GM19239 (cell line): ENCODE measurements around the gene HS3ST5.
"Not testable (repeated sequence)": the region's sequence is repeated elsewhere in the genome, so short reads cannot be mapped to it uniquely, and the experiment has no call there.

Experiments used
- DNase-seq: peaks from one replicate; pipeline ENCODE4 v3.0.0; 2011; ENCODE audit warnings: low spot score; ENCODE audit not compliant: insufficient read length
- FAIRE-seq: peaks from 2 replicates; lab custom pipeline; 2011; peaks lifted over from hg19 to GRCh38; lab: Jason Lieb, UNC

HS3ST5 gene

DNA sequence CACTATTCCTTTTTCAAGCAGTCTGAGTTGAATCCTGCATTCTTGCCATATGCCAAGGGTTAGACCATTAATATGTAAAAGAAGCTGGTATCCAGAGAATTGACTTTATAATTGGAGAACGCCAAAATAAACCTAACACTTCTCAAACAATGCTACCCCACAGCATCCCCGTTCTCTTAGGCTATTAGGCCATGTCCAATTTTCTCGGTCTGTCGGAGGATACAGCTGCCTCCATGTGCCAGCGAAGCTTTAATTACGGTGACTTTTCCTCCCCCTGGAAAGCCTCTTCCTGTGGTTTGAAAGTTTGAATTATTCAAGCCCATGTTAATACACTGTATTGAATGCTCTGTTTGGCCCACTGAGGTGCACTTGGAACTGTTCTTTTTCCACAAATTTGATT is 60.5 kb downstream of the HS3ST5 start:
- FAIRE-seq (no peak), DNase-seq (no peak)

DNA sequence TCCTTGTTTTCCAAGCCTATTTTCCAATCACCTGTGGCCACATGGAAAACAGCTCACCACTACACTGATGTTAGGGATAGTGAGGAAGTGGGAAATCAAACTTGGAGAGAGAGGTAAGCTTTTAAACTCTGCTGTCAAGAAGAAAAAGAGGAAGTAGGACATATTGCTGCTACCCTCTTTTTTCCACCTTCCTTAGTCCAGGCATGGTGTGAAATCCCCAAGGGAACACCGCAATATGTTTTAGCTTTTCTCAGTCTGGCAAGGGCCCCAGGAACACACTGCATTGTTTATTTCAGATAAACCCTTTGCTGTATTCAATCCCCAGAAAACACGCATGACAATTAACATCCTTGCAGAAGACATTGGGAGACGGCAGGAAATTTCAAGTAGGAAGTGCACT is 61.3 kb downstream of the HS3ST5 start:
- DNase-seq, result no peak
- no peak for FAIRE-seq

DNA sequence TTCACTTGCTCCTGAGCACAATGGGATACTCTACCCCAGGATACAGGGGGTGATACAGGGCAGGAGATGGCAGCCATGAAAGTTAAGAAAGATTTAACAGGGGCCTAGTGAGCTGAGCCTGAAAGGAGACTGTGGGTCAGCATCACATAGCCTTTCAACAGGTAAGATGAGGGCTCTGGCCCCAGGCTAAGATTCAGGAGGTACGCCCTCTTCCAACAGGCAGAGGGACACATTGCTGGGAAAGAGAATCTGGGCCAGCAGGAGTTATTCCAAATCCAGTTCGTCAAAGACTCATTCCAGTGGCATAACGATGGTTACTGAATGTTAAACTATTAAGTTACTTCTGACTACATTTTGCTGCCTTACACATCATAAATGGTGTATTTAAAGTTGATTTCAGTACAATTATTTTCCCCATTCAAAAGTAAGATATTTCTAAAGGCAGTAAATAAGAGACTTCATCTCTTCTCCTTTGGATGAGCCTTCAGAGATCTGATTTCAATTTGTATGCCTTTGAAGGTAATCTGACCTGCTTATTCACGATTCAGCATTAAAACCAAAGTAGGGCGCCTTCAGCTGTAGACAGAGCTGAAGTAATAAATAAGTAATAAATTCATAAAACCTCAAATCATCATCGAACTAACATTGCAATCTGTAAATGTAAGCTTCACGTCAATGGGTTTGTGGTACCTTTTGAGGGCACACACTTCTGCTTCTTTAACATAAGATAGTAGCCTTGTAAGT is 62.4 kb downstream of the HS3ST5 start:
- FAIRE-seq (no peak), DNase-seq (no peak)

GRCh38 chr6:114277220-114277619 is 65.6 kb downstream of the HS3ST5 start:
- FAIRE-seq, result no peak

GRCh38 chr6:114276783-114277182 is 66.0 kb downstream of the HS3ST5 start:
- no peak for FAIRE-seq
- no peak for DNase-seq

More at GRCh38 chr6:114277220-114277619, 65.6 kb downstream of the HS3ST5 start:
- no peak for DNase-seq

GRCh38 chr6:114274836-114275235 is 68.0 kb downstream of the HS3ST5 start:
- no peak for FAIRE-seq
- no peak for DNase-seq

DNA sequence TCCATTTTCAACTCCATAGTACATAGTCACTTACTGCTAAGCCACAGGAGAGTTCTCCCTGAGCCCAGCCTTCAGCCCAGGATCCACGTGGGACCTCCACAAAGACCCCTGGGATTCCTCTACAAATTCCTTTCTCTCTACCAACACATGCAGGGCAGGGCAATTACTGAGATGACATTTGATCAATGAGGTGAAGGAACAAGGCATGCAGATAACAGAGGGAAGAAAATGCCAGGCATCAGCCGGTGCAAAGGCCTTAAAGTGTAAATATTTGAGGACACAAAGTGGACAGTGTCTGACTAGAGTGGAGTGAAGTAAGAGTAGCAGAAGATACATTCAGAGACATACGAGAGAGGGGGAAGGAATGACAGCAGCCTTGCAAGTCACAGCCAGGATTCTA is 70.2 kb downstream of the HS3ST5 start:
- FAIRE-seq, result no peak

GRCh38 chr6:114271405-114271804 is 71.4 kb downstream of the HS3ST5 start:
- no peak for FAIRE-seq

More for the DNA sequence above, 70.2 kb downstream of the HS3ST5 start:
- DNase-seq, result no peak

GRCh38 chr6:114267897-114268296 is 74.9 kb downstream of the HS3ST5 start:
- no peak for FAIRE-seq
- no peak for DNase-seq

More at GRCh38 chr6:114271405-114271804, 71.4 kb downstream of the HS3ST5 start:
- DNase-seq, result no peak

GRCh38 chr6:114260810-114261209 is 82.0 kb downstream of the HS3ST5 start:
- DNase-seq, result no peak
- no peak for FAIRE-seq

DNA sequence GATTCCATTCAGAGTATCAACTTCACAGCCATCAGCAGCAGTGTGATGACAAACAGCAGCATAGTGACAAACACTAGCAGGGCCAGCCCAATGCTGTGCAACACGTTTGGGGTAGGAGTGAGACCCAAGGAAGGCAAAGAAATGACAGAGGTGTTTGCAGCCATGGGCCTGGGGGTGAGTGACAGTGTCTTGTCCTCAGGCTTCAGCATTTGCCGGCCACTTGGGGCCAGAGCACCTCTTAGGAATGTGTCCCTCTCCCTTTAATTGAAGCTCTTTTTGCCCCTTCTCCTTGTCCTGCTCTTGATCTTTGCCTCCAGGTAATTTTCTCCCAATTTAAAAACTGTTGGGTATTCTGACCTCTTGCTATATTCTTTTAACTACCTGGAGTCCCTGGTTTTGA is 84.4 kb downstream of the HS3ST5 start:
- FAIRE-seq (no peak), DNase-seq (no peak)

DNA sequence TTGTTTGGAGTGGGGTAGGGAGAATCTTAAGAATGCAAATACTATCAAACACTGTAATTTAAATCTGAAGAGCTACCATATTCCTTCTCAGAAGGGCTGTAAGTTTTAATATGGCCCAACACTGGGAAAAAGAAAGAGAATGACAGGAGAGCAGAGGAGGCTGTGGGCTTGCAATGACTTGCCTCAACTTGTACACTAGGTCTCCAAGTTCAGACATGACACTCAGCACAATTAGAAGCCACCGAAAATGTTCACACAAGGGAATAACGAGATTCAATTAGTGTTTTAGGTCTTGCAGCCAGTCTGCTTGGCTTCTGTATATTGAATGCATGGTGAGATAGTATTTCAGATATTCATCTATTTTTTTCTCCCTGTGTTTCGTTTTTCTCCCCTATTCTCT is 89.4 kb downstream of the HS3ST5 start:
- FAIRE-seq, result no peak

GRCh38 chr6:114249522-114249921 is 93.3 kb downstream of the HS3ST5 start:
- FAIRE-seq, result no peak
- DNase-seq, result no peak

More for the DNA sequence above, 89.4 kb downstream of the HS3ST5 start:
- DNase-seq, result no peak

- no peak for FAIRE-seq
- DNase-seq, result no peak
Observed at GRCh38 chr6:114247101-114247500, 95.7 kb downstream of the HS3ST5 start.

- FAIRE-seq (no peak), DNase-seq (no peak)
Observed at GRCh38 chr6:114240796-114241195, 102.0 kb downstream of the HS3ST5 start.

DNA sequence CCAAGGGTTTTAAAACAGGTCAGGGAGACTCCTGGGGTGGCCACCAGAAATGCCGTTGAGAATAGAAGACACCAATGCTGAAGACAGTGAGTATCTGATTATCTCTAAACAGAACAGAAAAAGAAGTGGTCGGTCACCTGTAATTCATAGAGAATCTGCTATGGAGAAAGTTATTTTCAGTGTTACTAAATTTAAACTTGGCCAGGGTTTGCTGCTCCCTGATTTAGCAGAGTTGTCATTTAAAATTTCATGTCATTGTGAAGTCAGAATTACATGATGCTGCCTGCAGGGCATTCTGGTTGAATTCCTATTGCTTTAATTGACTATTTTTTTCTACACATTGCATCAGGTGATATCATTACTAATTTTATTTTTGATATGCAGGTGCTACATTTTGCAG is 114.1 kb downstream of the HS3ST5 start:
- DNase-seq (no peak), FAIRE-seq (no peak)

GRCh38 chr6:114227944-114228468 is 114.8 kb downstream of the HS3ST5 start:
- no peak for DNase-seq
- no peak for FAIRE-seq

GRCh38 chr6:114220241-114220640 is 122.6 kb downstream of the HS3ST5 start:
- DNase-seq, result no peak
- FAIRE-seq, result no peak

GRCh38 chr6:114218437-114219340 is 124.1 kb downstream of the HS3ST5 start:
- no peak for DNase-seq
- no peak for FAIRE-seq

DNA sequence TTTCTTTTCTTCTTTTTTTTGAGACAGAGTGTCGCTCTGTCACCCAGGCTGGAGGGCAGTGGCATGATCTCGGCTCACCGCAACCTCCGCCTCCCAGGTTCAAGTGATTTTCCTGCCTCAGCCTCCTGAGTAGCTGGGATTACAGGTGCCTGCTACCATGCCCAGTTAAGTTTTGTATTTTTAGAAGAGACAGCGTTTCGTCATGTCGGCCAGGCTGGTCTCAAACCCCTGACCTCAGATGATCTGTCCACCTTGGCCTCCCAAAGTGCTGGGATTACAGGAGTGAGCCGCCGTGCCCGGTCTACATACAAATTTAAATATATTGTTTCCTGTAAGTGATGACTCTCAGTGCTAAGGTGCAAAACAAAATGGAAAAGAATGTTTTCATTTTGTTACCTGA is 124.8 kb downstream of the HS3ST5 start:
- not testable (repeated sequence) for DNase-seq, FAIRE-seq
